HepG2 (cell line): ENCODE data around the gene ARL15. TPM values are rescaled to one million over a fixed set of nuclear protein-coding genes. Genes with fewer than 3 reads are reported as not detected.

ENCODE experiments used
- ATAC-seq: fragments of 200-7000 bp; cut with Tn5 transposase; 3 replicates; pipeline ENCODE4 v1.9.1; 2020; ENCODE audit warnings: mild to moderate bottlenecking, moderate library complexity
- BruUV-seq: library from RNA; stranded (reverse); fragments of 400-500 nt; replicated peaks from 2 replicates; lab custom pipeline; 2021; lab: Mats Ljungman, UMichigan
- CTCF ChIA-PET: fragments of 300-600 bp; formaldehyde crosslinking; extraction: SDS; loops from one replicate; lab custom pipeline; 2021; ENCODE audit warnings: low total read pairs, inconsistent platforms, low intra/inter-chr PET ratio; lab: Yijun Ruan, JAX
- POLR2A ChIA-PET: fragments of 350-600 bp; sonication (Branson Sonifier 250); formaldehyde crosslinking; loops from one replicate; lab custom pipeline; 2020; ENCODE audit warnings: antibody characterized with exemption, inconsistent platforms; lab: Yijun Ruan, JAX
- DNase-seq: peaks from one replicate; pipeline ENCODE4 v3.0.0-alpha.2; 2015; ENCODE audit warnings: low spot score
- FAIRE-seq: peaks from 3 replicates; lab custom pipeline; 2011; peaks lifted over from hg19 to GRCh38; lab: Jason Lieb, UNC
- H2AFZ ChIP-seq: one replicate; pipeline ENCODE4 v1.6.1; 2011; ENCODE audit warnings: low read length, inconsistent platforms
- H3K27ac ChIP-seq: fragments of 300-600 bp; 3 replicates; pipeline ENCODE4 v1.8.0; 2011; ENCODE audit warnings: mixed run types, mild to moderate bottlenecking, mixed read lengths, low read length, inconsistent platforms; ENCODE audit not compliant: insufficient read depth; ENCODE audit errors: extremely low read length
- H3K27me3 ChIP-seq, 2 experiments: fragments of 200-600 bp in 1 of 2; 2 replicates in 1 of 2; 3 replicates in 1 of 2; pipeline versions ENCODE4 v1.6.0 to v1.8.0; 2011; ENCODE audit warnings: low read length in 2 of 2, mild to moderate bottlenecking in 2 of 2, moderate library complexity in 2 of 2, inconsistent platforms in 1 of 2; ENCODE audit not compliant: insufficient read depth in 2 of 2, control insufficient read depth in 1 of 2
- H3K36me3 ChIP-seq, 2 experiments: fragments of 200-600 bp in 1 of 2; replicated peaks in 1 of 2; 2 replicates in 1 of 2; 3 replicates in 1 of 2; pipeline versions ENCODE4 v1.5.1 to v1.8.0; 2011; ENCODE audit warnings: low read length in 2 of 2, inconsistent platforms in 1 of 2; ENCODE audit not compliant: insufficient read depth in 2 of 2, control insufficient read depth in 1 of 2
- H3K4me1 ChIP-seq: 2 replicates; pipeline ENCODE4 v1.5.1; 2012; ENCODE audit warnings: low read length, inconsistent platforms; ENCODE audit not compliant: insufficient read depth
- H3K4me2 ChIP-seq: 2 replicates; pipeline ENCODE4 v1.6.0; 2011; ENCODE audit warnings: low read depth, low read length, inconsistent platforms
- H3K4me3 ChIP-seq, 3 experiments: fragments of 200-600 bp in 1 of 3; sonication (generic), shearing (Covaris generic) in 1 of 3; replicated peaks in 1 of 3; 2 replicates each; pipeline ENCODE4 v1.5.1; 2011 to 2016; ENCODE audit warnings: low read length in 3 of 3, inconsistent platforms in 2 of 3, low read depth in 2 of 3, mild to moderate bottlenecking in 2 of 3, control low read depth in 1 of 3, mixed read lengths in 1 of 3; ENCODE audit not compliant: insufficient read depth in 1 of 3
- H3K79me2 ChIP-seq: one replicate; pipeline ENCODE4 v1.6.1; 2011; ENCODE audit warnings: low read length, inconsistent platforms; ENCODE audit not compliant: insufficient read depth
- H3K9ac ChIP-seq: 2 replicates; pipeline ENCODE4 v1.6.0; 2011; ENCODE audit warnings: mild to moderate bottlenecking, low read depth, low read length, inconsistent platforms; ENCODE audit not compliant: insufficient read depth
- H3K9me3 ChIP-seq: 2 replicates; pipeline ENCODE4 v1.5.1; 2012; ENCODE audit warnings: mild to moderate bottlenecking, low read length
- H4K20me1 ChIP-seq: 2 replicates; pipeline ENCODE4 v1.6.0; 2011; ENCODE audit warnings: inconsistent platforms, mild to moderate bottlenecking, low read length, moderate library complexity; ENCODE audit not compliant: insufficient read depth
- EZH2 ChIP-seq: conservative IDR thresholded peaks from 2 replicates; pipeline ENCODE4 v1.6.1; 2012; ENCODE audit warnings: mild to moderate bottlenecking, low read depth, low read length, moderate library complexity
- GMEB1 ChIP-seq: sonication (generic); formaldehyde crosslinking; IDR thresholded peaks from 2 replicates; pipeline ENCODE4 v1.5.1; 2020; ENCODE audit warnings: missing genetic modification reagents, mild to moderate bottlenecking, borderline replicate concordance
- MEIS2 ChIP-seq: sonication (generic); formaldehyde crosslinking; IDR thresholded peaks from 2 replicates; pipeline ENCODE4 v1.9.0; 2021; ENCODE audit warnings: mild to moderate bottlenecking, missing genetic modification reagents
- NFE2L2 ChIP-seq: fragments of 150-350 bp; IDR thresholded peaks from 2 replicates; pipeline ENCODE4 v1.6.1; 2014; ENCODE audit warnings: low read length
- PAX8 ChIP-seq: sonication (generic); formaldehyde crosslinking; IDR thresholded peaks from 2 replicates; pipeline ENCODE4 v1.8.0; 2022; ENCODE audit warnings: mild to moderate bottlenecking, missing genetic modification reagents, borderline replicate concordance
- PRMT3 ChIP-seq: sonication (generic); formaldehyde crosslinking; IDR thresholded peaks from 2 replicates; pipeline ENCODE4 v1.8.1; 2022; ENCODE audit warnings: low read depth, mild to moderate bottlenecking, moderate library complexity, missing genetic modification reagents, borderline replicate concordance
- SOX5 ChIP-seq: IDR thresholded peaks from 2 replicates; pipeline ENCODE4 v1.6.1; 2016; ENCODE audit warnings: borderline replicate concordance
- SP4 ChIP-seq: sonication (generic); formaldehyde crosslinking; IDR thresholded peaks from 2 replicates; pipeline ENCODE4 v1.8.1; 2023; ENCODE audit warnings: mild to moderate bottlenecking, missing genetic modification reagents
- STAG1 ChIP-seq: sonication (generic); formaldehyde crosslinking; IDR thresholded peaks from 2 replicates; pipeline ENCODE4 v1.4.0; 2020; ENCODE audit warnings: missing genetic modification reagents
- STAT6 ChIP-seq: sonication (generic); formaldehyde crosslinking; IDR thresholded peaks from 2 replicates; pipeline ENCODE4 v1.4.0; 2020; ENCODE audit warnings: missing genetic modification reagents, mild to moderate bottlenecking, borderline replicate concordance
- THAP8 ChIP-seq: sonication (generic); formaldehyde crosslinking; IDR thresholded peaks from 2 replicates; pipeline ENCODE4 v1.5.1; 2020; ENCODE audit warnings: missing genetic modification reagents, mild to moderate bottlenecking, borderline replicate concordance
- ZBTB38 ChIP-seq: sonication (generic); formaldehyde crosslinking; IDR thresholded peaks from 2 replicates; pipeline ENCODE4 v1.5.1; 2020; ENCODE audit warnings: mild to moderate bottlenecking, missing genetic modification reagents
- ZBTB8A ChIP-seq: sonication (generic); formaldehyde crosslinking; IDR thresholded peaks from 2 replicates; pipeline ENCODE4 v1.4.0; 2020; ENCODE audit warnings: mild to moderate bottlenecking, low read depth, missing genetic modification reagents, borderline replicate concordance
- ZNF12 ChIP-seq: sonication (generic); formaldehyde crosslinking; IDR thresholded peaks from 2 replicates; pipeline ENCODE4 v1.5.0; 2020; ENCODE audit warnings: missing genetic modification reagents
- ZNF530 ChIP-seq: sonication (generic); formaldehyde crosslinking; IDR thresholded peaks from 2 replicates; pipeline ENCODE4 v1.5.0; 2020; ENCODE audit warnings: low read depth, mild to moderate bottlenecking, missing genetic modification reagents
- ZNF547 ChIP-seq: sonication (generic); formaldehyde crosslinking; IDR thresholded peaks from 2 replicates; pipeline ENCODE4 v1.5.1; 2020; ENCODE audit warnings: mild to moderate bottlenecking, missing genetic modification reagents
- WGBS: methylation state at CpG from one replicate; pipeline ENCODE4 v1.1.6; 2017; ENCODE audit warnings: low lambda C conversion rate; 5-methylcytosine and 5-hydroxymethylcytosine counted together
- in situ Hi-C: cut with HindIII; loops from 2 replicates; pipeline ENCODE4 v1.10.0; 2017; ENCODE audit warnings: low pct_unique_long_range_greater_than_20kb; ENCODE audit not compliant: extremely low pct_ligation_motif_present
- intact Hi-C: fragments of 100-400 bp; cut with micrococcal nuclease; formaldehyde crosslinking; loops from one replicate; pipeline ENCODE4 v1.10.0; 2022; ENCODE audit not compliant: unreplicated experiment
- polyA plus RNA-seq, 8 experiments: library from polyadenylated mRNA; depleted of rRNA in 3 of 8; stranded (reverse) in 7 of 8; unstranded in 1 of 8; fragments of >200 nt; fragmentation: Illumina TruSeq in 4 of 8; extraction: Trizol in 4 of 8; gene quantifications; 2 replicates each; pipeline versions ENCODE4 v1.2.1 to v1.2.3, GENCODE V29; 2011 to 2016; ENCODE audit warnings: low read depth in 4 of 8, missing spikeins in 1 of 8, mixed read lengths in 1 of 8; ENCODE audit not compliant: insufficient read depth in 1 of 8
- total RNA-seq, 5 experiments: library from RNA; depleted of rRNA; stranded (reverse); fragments of >200 nt; fragmentation: Illumina TruSeq; extraction: Trizol; gene quantifications; 2 replicates each; pipeline ENCODE4 v1.2.3, GENCODE V29; 2016; ENCODE audit warnings: low read depth in 1 of 5

The ARL15 gene
- total and polyA plus RNA-seq, 2 of the 13 experiments (the other 11 are each of a cell fraction or from before 2014, with no cell fraction given) = 2.5 to 7.7 TPM

- TF ChIP-seq THAP8 (no peak), ZBTB8A (CRISPR knock-in tag) (no peak)
Observed at GRCh38 chr5:53985796-53986195, 324.6 kb downstream of the ARL15 start (continued).

- H3K9me3 ChIP-seq = no peaks in the 10 kb centered on the region
- DNase-seq (no peak), ATAC-seq (no peak), FAIRE-seq (no peak)
- no peaks in the 10 kb centered on the region for H4K20me1 ChIP-seq
- H3K4me2 ChIP-seq = no peak overlapping the region
- CTCF ChIA-PET = no interaction called here
- H3K4me1 ChIP-seq = peaks cover 11% of the 10 kb centered on the region
- WGBS = 48% methylated on average over 1 of the region's 1 CpG
- no TSS peak for BruUV-seq
- no peaks in the 10 kb centered on the region for H3K36me3 ChIP-seq
- no peaks in the 10 kb centered on the region for H3K79me2 ChIP-seq
- intact Hi-C loops = no loop called here
- no peak overlapping the region for H3K9ac ChIP-seq
- in situ Hi-C loops = no loop called here
- no peak overlapping the region for H3K27ac ChIP-seq
- POLR2A ChIA-PET = no interaction called here
- no peak overlapping the region for H3K4me3 ChIP-seq
- H3K27me3 ChIP-seq = no peaks in the 10 kb centered on the region
- H2AFZ ChIP-seq = no peak overlapping the region
- TF ChIP-seq SP4 (no peak), ZNF12 (CRISPR knock-in tag) (no peak), GMEB1 (no peak), EZH2 (no peak), ZNF530 (CRISPR knock-in tag) (no peak), ZBTB38 (no peak), MEIS2 (CRISPR knock-in tag) (no peak), NFE2L2 (no peak), ZNF547 (CRISPR knock-in tag) (no peak), STAG1 (no peak), SOX5 (CRISPR knock-in tag) (no peak), STAT6 (no peak), PAX8 (CRISPR knock-in tag) (no peak), PRMT3 (CRISPR knock-in tag) (no peak)
Observed at GRCh38 chr5:53984971-53985370, 325.4 kb downstream of the ARL15 start.
